Measurements from ENCODE around the gene AK5.

The AK5 gene

GRCh38 chr1:77336729-77337128 lies 54.9 kb downstream of the AK5 start:
- peak overlapping the region; percentile 61 for H3K27ac ChIP-seq
- no peak for TF ChIP-seq CTCF (conservative IDR thresholded peaks at IDR 0.05)

GRCh38 chr1:77339326-77339725 lies 57.5 kb downstream of the AK5 start:
- TF ChIP-seq CTCF (conservative IDR thresholded peaks at IDR 0.05) = no peak

GRCh38 chr1:77341195-77341594 lies 59.4 kb downstream of the AK5 start:
- H3K27ac ChIP-seq = no peak overlapping the region
- no peak for TF ChIP-seq CTCF (conservative IDR thresholded peaks at IDR 0.05)

More at GRCh38 chr1:77339326-77339725, 57.5 kb downstream of the AK5 start:
- H3K27ac ChIP-seq = no peak overlapping the region

GRCh38 chr1:77342745-77343144 lies 60.9 kb downstream of the AK5 start:
- H3K27ac ChIP-seq = peak overlapping the region; percentile 8; the same call in 1 of the 2 replicates

GRCh38 chr1:77347646-77348045 lies 65.8 kb downstream of the AK5 start:
- TF ChIP-seq CTCF (conservative IDR thresholded peaks at IDR 0.05) = no peak
- no peak overlapping the region for H3K27ac ChIP-seq

More at GRCh38 chr1:77342745-77343144, 60.9 kb downstream of the AK5 start:
- no peak for TF ChIP-seq CTCF (conservative IDR thresholded peaks at IDR 0.05)

GRCh38 chr1:77348549-77348948 lies 66.7 kb downstream of the AK5 start:
- H3K27ac ChIP-seq = no peak overlapping the region
- TF ChIP-seq CTCF (conservative IDR thresholded peaks at IDR 0.05) = no peak

- TF ChIP-seq CTCF (conservative IDR thresholded peaks at IDR 0.05) = no peak
- H3K27ac ChIP-seq = no peak overlapping the region
Observed at GRCh38 chr1:77349275-77349674, 67.5 kb downstream of the AK5 start.

Data from VCaP (cell line).